ENCODE results near the gene RNF207. TPM values are rescaled to one million over a fixed set of nuclear protein-coding genes. Genes with fewer than 3 reads are reported as not detected.

Gene RNF207
- total and polyA plus RNA-seq, 9 donors, result 2.0 to 24.4 (median 7.7) TPM

DNA sequence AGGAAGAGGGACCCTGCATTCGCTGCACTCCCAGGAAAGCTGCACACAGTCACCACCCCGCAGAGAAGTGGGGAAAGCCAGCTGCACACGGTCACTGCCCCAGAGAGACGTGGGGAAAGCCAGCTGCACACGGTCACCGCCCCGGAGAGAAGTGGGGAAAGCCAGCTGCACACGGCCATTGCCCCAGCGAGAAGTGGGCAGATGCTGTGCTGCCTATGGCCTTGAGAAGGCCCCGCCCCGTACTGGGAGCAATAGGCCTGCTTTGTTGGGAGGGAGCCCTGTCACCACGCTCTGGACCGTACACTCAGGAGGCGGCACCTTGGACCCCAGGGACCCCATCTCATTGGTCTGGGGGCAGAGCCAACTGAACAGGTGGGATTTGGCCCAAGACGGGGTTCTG, 59.2 kb downstream of the RNF207 start:
- DNase-seq, result no peak
- Histone ChIP-seq H3K36me3 (no peaks in the 10 kb centered on the region), H3K27ac (no peak overlapping the region), H3K4me1 (ENCODE audit: insufficient read depth) (peaks cover 19% of the 10 kb centered on the region), H3K9me3 (no peaks in the 10 kb centered on the region), H3K27me3 (no peaks in the 10 kb centered on the region), H3K4me3 (no peak overlapping the region)
- no peak for TF ChIP-seq POLR2A (IDR thresholded peaks at IDR 0.05)
- TF ChIP-seq, protein P1, sequence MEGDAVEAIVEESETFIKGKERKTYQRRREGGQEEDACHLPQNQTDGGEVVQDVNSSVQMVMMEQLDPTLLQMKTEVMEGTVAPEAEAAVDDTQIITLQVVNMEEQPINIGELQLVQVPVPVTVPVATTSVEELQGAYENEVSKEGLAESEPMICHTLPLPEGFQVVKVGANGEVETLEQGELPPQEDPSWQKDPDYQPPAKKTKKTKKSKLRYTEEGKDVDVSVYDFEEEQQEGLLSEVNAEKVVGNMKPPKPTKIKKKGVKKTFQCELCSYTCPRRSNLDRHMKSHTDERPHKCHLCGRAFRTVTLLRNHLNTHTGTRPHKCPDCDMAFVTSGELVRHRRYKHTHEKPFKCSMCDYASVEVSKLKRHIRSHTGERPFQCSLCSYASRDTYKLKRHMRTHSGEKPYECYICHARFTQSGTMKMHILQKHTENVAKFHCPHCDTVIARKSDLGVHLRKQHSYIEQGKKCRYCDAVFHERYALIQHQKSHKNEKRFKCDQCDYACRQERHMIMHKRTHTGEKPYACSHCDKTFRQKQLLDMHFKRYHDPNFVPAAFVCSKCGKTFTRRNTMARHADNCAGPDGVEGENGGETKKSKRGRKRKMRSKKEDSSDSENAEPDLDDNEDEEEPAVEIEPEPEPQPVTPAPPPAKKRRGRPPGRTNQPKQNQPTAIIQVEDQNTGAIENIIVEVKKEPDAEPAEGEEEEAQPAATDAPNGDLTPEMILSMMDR (IDR thresholded peaks at IDR 0.05), result no peak
- TF ChIP-seq EP300 (IDR thresholded peaks at IDR 0.05), result no peak
- WGBS, 3 donors, result 43 to 71% (median 63%) methylated on average over 15 of the region's 15 CpGs
- intact Hi-C loops (cut with DNase I), result no loop called here

- Histone ChIP-seq H3K4me1 (ENCODE audit: insufficient read depth) (peaks cover 19% of the 10 kb centered on the region), H3K4me3 (no peak overlapping the region), H3K27ac (no peak overlapping the region), H3K36me3 (no peaks in the 10 kb centered on the region), H3K27me3 (no peaks in the 10 kb centered on the region), H3K9me3 (no peaks in the 10 kb centered on the region)
- DNase-seq, result no peak
- TF ChIP-seq, protein P1 (IDR thresholded peaks at IDR 0.05), result no peak
- TF ChIP-seq POLR2A (IDR thresholded peaks at IDR 0.05) (no peak), EP300 (IDR thresholded peaks at IDR 0.05) (no peak)
- intact Hi-C loops (cut with DNase I), result no loop called here
- WGBS, 3 donors, result 72 to 82% (median 75%) methylated on average over 11 of the region's 11 CpGs
Observed at GRCh38 chr1:6266641-6267040, 60.7 kb downstream of the RNF207 start.

GRCh38 chr1:6267686-6268322, 61.9 kb downstream of the RNF207 start:
- peaks cover 14% of the 10 kb centered on the region for H3K4me1 ChIP-seq (ENCODE audit: insufficient read depth)
- no peaks in the 10 kb centered on the region for H3K27me3 ChIP-seq
- no peaks in the 10 kb centered on the region for H3K9me3 ChIP-seq
- 87 to 89% (median 88%) methylated on average over 12 of the region's 12 CpGs for WGBS, 3 donors
- DNase-seq, result no peak
- no peak overlapping the region for H3K27ac ChIP-seq
- intact Hi-C loops (cut with DNase I), result no loop called here
- H3K36me3 ChIP-seq, result no peaks in the 10 kb centered on the region
- H3K4me3 ChIP-seq, result no peak overlapping the region
- no peak for TF ChIP-seq EP300 (IDR thresholded peaks at IDR 0.05)
- TF ChIP-seq, protein P1 (IDR thresholded peaks at IDR 0.05), result no peak
- no peak for TF ChIP-seq POLR2A (IDR thresholded peaks at IDR 0.05)

DNA sequence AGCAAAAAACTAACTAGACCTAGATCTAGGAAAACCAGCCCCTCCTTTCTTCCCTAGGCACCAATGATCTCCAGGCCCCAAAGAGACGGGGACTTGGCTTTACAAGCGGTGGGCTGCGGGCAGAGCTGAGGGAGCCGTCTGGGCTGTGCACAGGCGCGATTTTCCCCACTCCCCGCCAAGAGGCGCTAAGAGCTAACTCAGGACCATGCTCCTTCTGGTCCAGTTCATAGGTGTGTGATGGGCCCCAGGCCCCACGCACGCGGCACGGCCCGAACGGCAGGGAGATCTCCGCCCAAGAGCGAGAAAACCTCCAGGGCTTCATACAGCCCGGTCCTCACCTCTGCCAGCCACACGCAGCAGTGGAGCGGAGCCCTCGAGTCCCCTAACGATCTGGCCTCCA, 62.5 kb downstream of the RNF207 start:
- TF ChIP-seq POLR2A (IDR thresholded peaks at IDR 0.05) (no peak), EP300 (IDR thresholded peaks at IDR 0.05) (no peak)
- TF ChIP-seq, protein P1 (IDR thresholded peaks at IDR 0.05), result no peak
- Histone ChIP-seq H3K27ac (no peak overlapping the region), H3K4me3 (no peak overlapping the region), H3K36me3 (no peaks in the 10 kb centered on the region), H3K27me3 (no peaks in the 10 kb centered on the region), H3K9me3 (no peaks in the 10 kb centered on the region), H3K4me1 (ENCODE audit: insufficient read depth) (peaks cover 8% of the 10 kb centered on the region)
- intact Hi-C loops (cut with DNase I), result no loop called here
- 63 to 74% (median 64%) methylated on average over 21 of the region's 21 CpGs for WGBS, 3 donors
- no peak for DNase-seq
